ENCODE data around the gene AKT3.

DNA sequence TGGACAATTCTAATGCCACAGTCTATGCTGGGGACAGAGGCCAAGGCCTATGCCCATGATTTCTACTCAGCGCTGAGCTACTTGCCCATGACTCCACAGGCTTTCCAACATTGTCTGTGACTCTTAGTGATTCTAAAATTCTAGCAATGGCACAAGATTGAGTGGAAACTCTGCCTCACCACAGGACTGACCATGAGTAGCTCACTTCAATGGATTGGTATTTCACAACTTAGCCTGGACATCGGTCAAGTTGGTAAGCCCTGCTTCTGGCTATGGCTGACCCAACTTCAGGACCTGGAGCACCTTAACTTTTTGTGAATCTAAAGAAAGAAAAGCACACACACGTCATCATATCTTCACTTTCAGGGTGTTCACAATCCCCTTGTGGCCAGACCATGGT is 339.1 kb downstream of the AKT3 start:
- TF ChIP-seq, protein P1, sequence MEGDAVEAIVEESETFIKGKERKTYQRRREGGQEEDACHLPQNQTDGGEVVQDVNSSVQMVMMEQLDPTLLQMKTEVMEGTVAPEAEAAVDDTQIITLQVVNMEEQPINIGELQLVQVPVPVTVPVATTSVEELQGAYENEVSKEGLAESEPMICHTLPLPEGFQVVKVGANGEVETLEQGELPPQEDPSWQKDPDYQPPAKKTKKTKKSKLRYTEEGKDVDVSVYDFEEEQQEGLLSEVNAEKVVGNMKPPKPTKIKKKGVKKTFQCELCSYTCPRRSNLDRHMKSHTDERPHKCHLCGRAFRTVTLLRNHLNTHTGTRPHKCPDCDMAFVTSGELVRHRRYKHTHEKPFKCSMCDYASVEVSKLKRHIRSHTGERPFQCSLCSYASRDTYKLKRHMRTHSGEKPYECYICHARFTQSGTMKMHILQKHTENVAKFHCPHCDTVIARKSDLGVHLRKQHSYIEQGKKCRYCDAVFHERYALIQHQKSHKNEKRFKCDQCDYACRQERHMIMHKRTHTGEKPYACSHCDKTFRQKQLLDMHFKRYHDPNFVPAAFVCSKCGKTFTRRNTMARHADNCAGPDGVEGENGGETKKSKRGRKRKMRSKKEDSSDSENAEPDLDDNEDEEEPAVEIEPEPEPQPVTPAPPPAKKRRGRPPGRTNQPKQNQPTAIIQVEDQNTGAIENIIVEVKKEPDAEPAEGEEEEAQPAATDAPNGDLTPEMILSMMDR (IDR thresholded peaks at IDR 0.05): no peak
- no peak for TF ChIP-seq POLR2AphosphoS5 (IDR thresholded peaks at IDR 0.05)
- no peak for TF ChIP-seq POLR2A (IDR thresholded peaks at IDR 0.05)
